GM23338 (cell line): ENCODE measurements around the gene CYBRD1. TPM values are rescaled to one million over a fixed set of nuclear protein-coding genes. Genes with fewer than 3 reads are reported as not detected.

Experiments
- ATAC-seq: fragments of 200-7000 bp; cut with Tn5 transposase; 3 replicates; pipeline ENCODE4 v1.9.1; 2020
- DNase-seq: peaks from one replicate; pipeline ENCODE4 v3.0.0-alpha.2; 2015; ENCODE audit warnings: low spot score
- H2AFZ ChIP-seq: fragments of 200-600 bp; sonication (generic); 2 replicates; pipeline ENCODE4 v1.8.0; 2016; ENCODE audit warnings: antibody characterized with exemption, mild to moderate bottlenecking, moderate library complexity
- H3F3A ChIP-seq: fragments of 200-600 bp; sonication (generic); replicated peaks from 2 replicates; pipeline ENCODE4 v1.8.0; 2017; ENCODE audit warnings: antibody characterized with exemption, mixed run types, low read depth
- H3K27ac ChIP-seq: fragments of 200-600 bp; sonication (generic); 2 replicates; pipeline ENCODE4 v1.6.1; 2016; ENCODE audit warnings: low read depth
- H3K27me3 ChIP-seq: fragments of 200-600 bp; sonication (generic); 2 replicates; pipeline ENCODE4 v1.8.0; 2016; ENCODE audit warnings: mild to moderate bottlenecking, mixed run types, moderate library complexity; ENCODE audit not compliant: insufficient read depth
- H3K36me3 ChIP-seq: fragments of 200-600 bp; sonication (generic); 2 replicates; pipeline ENCODE4 v1.8.0; 2016; ENCODE audit warnings: mild to moderate bottlenecking; ENCODE audit not compliant: insufficient read depth
- H3K4me1 ChIP-seq: fragments of 200-600 bp; sonication (generic); 2 replicates; pipeline ENCODE4 v1.8.0; 2016; ENCODE audit warnings: mild to moderate bottlenecking, moderate library complexity; ENCODE audit not compliant: insufficient read depth
- H3K4me2 ChIP-seq: fragments of 200-600 bp; sonication (generic); 2 replicates; pipeline ENCODE4 v1.7.1; 2017; ENCODE audit warnings: mixed run types
- H3K4me3 ChIP-seq: fragments of 200-600 bp; sonication (generic); 2 replicates; pipeline ENCODE4 v1.6.1; 2016; ENCODE audit warnings: mixed run types
- H3K79me2 ChIP-seq: fragments of 200-600 bp; sonication (generic); replicated peaks from 2 replicates; pipeline ENCODE4 v1.8.0; 2017; ENCODE audit warnings: mild to moderate bottlenecking; ENCODE audit not compliant: insufficient read depth
- H3K9me2 ChIP-seq: fragments of 200-600 bp; sonication (generic); 2 replicates; pipeline ENCODE4 v1.8.0; 2017; ENCODE audit not compliant: insufficient read depth
- H4K20me1 ChIP-seq: fragments of 200-600 bp; sonication (generic); replicated peaks from 2 replicates; pipeline ENCODE4 v1.8.0; 2017; ENCODE audit warnings: mild to moderate bottlenecking; ENCODE audit not compliant: insufficient read depth
- H3K27ac Mint-ChIP-seq: 2 replicates; pipeline ENCODE4 v1.8.0; 2020; ENCODE audit warnings: inconsistent platforms, mild to moderate bottlenecking, moderate library complexity, mixed read lengths
- H3K27me3 Mint-ChIP-seq: 3 replicates; pipeline ENCODE4 v1.8.0; 2022; ENCODE audit warnings: low read depth, mild to moderate bottlenecking, moderate library complexity, mixed read lengths, inconsistent platforms; ENCODE audit not compliant: insufficient read depth, poor library complexity
- H3K36me3 Mint-ChIP-seq: 3 replicates; pipeline ENCODE4 v1.8.0; 2021; ENCODE audit warnings: low read depth, mild to moderate bottlenecking, inconsistent platforms, moderate library complexity, mixed read lengths
- H3K4me1 Mint-ChIP-seq: 3 replicates; pipeline ENCODE4 v1.8.0; 2020; ENCODE audit warnings: mild to moderate bottlenecking, inconsistent platforms, mixed read lengths
- H3K4me3 Mint-ChIP-seq: 3 replicates; pipeline ENCODE4 v1.8.0; 2021; ENCODE audit warnings: moderate library complexity, mild to moderate bottlenecking, inconsistent platforms, mixed read lengths
- H3K9me3 Mint-ChIP-seq: 3 replicates; pipeline ENCODE4 v1.8.0; 2020; ENCODE audit warnings: moderate library complexity, mild to moderate bottlenecking, inconsistent platforms, mixed read lengths
- CREB1 ChIP-seq: fragments of 250-450 bp; sonication (Bioruptor Pico); IDR thresholded peaks from 2 replicates; pipeline ENCODE4 v1.5.0; 2020; ENCODE audit warnings: low read depth, mild to moderate bottlenecking, moderate library complexity
- CTCF ChIP-seq, 2 experiments: fragments of 200-600 bp in 1 of 2; sonication (generic) in 1 of 2; conservative IDR thresholded peaks; 2 replicates each; pipeline versions ENCODE4 v1.5.1 to v1.6.1; 2016 to 2017; ENCODE audit warnings: antibody characterized with exemption in 2 of 2, low read depth in 2 of 2, mild to moderate bottlenecking in 2 of 2, moderate library complexity in 1 of 2
- ETS1 ChIP-seq: IDR thresholded peaks from 2 replicates; pipeline ENCODE4 v1.6.1; 2016; ENCODE audit warnings: antibody characterized with exemption
- EZH2 ChIP-seq: fragments of 200-600 bp; sonication (generic); IDR thresholded peaks from one replicate; pipeline ENCODE4 v1.8.0; 2017; ENCODE audit warnings: antibody characterized with exemption, mild to moderate bottlenecking, low read depth; ENCODE audit not compliant: unreplicated experiment
- EZH2phosphoT487 ChIP-seq: fragments of 200-600 bp; sonication (generic); IDR thresholded peaks from one replicate; pipeline ENCODE4 v1.8.1; 2018; ENCODE audit warnings: antibody characterized with exemption; ENCODE audit not compliant: unreplicated experiment
- JUNB ChIP-seq: IDR thresholded peaks from one replicate; pipeline ENCODE4 v1.6.1; 2016; ENCODE audit warnings: antibody characterized with exemption; ENCODE audit not compliant: unreplicated experiment
- NANOG ChIP-seq: IDR thresholded peaks from 2 replicates; pipeline ENCODE4 v1.6.1; 2016; ENCODE audit warnings: antibody characterized with exemption, borderline replicate concordance
- POLR2AphosphoS5 ChIP-seq: IDR thresholded peaks from 2 replicates; pipeline ENCODE4 v1.6.1; 2016; ENCODE audit warnings: antibody characterized with exemption, low read depth
- REST ChIP-seq: IDR thresholded peaks from one replicate; pipeline ENCODE4 v1.6.1; 2018; ENCODE audit warnings: antibody characterized with exemption; ENCODE audit not compliant: unreplicated experiment
- STAT1 ChIP-seq: IDR thresholded peaks from one replicate; pipeline ENCODE4 v1.6.1; 2016; ENCODE audit warnings: antibody characterized with exemption; ENCODE audit not compliant: unreplicated experiment
- ZNF114 ChIP-seq: fragments of 250-450 bp; sonication (Bioruptor Pico); IDR thresholded peaks from 2 replicates; pipeline ENCODE4 v1.5.0; 2020; ENCODE audit warnings: mild to moderate bottlenecking, moderate library complexity
- ZNF331 ChIP-seq: fragments of 250-450 bp; sonication (Bioruptor Pico); IDR thresholded peaks from 2 replicates; pipeline ENCODE4 v1.5.0; 2020; ENCODE audit warnings: low read depth, mild to moderate bottlenecking, moderate library complexity
- ZNF462 ChIP-seq: fragments of 250-450 bp; sonication (Bioruptor Pico); IDR thresholded peaks from 2 replicates; pipeline ENCODE4 v1.5.0; 2020; ENCODE audit warnings: mild to moderate bottlenecking, moderate library complexity
- polyA plus RNA-seq: library from polyadenylated mRNA; unstranded; fragments of >200 nt; fragmentation: Nextera tagmentation; extraction: Ambion mirVana; gene quantifications from 2 replicates; pipeline ENCODE4 v1.2.1, GENCODE V29; 2016
- total RNA-seq: library from RNA; depleted of rRNA; stranded (reverse); fragments of >200 nt; shearing (Covaris generic); gene quantifications from 2 replicates; pipeline ENCODE4 v1.2.3, GENCODE V29; 2014

Gene CYBRD1
- total and polyA plus RNA-seq, 2 experiments from 2014 or later, result 3.4 to 5.3 TPM

GRCh38 chr2:171550613-171551012 is 28.3 kb downstream of the CYBRD1 start:
- Mint-ChIP-seq H3K9me3 (no peaks in the 10 kb centered on the region), H3K36me3 (peaks cover 3% of the 10 kb centered on the region; the same call in 1 of the 3 replicates), H3K27me3 (no peaks in the 10 kb centered on the region), H3K4me3 (no peak overlapping the region), H3K27ac (no peak overlapping the region), H3K4me1 (0 out of 3 replicates have a peak, but pooled peaks cover 2% of the 10 kb centered on the region)
- Histone ChIP-seq H3K79me2 (no peaks in the 10 kb centered on the region), H3F3A (no peaks in the 10 kb centered on the region), H2AFZ (no peak overlapping the region), H3K27me3 (no peaks in the 10 kb centered on the region), H3K9me2 (no peaks in the 10 kb centered on the region), H3K4me3 (no peak overlapping the region), H3K4me1 (no peaks in the 10 kb centered on the region), H4K20me1 (no peaks in the 10 kb centered on the region), H3K27ac (no peak overlapping the region), H3K36me3 (no peaks in the 10 kb centered on the region), H3K4me2 (no peak overlapping the region)
- ATAC-seq, result no peak
- no peak for DNase-seq
- TF ChIP-seq ZNF114 (CRISPR knock-in tag), result no peak
- TF ChIP-seq CTCF (conservative IDR thresholded peaks at IDR 0.05; ENCODE audit: low read depth in 2 of 2), result no peak
- TF ChIP-seq ETS1, result no peak
- no peak for TF ChIP-seq EZH2phosphoT487
- no peak for TF ChIP-seq NANOG
- no peak for TF ChIP-seq JUNB
- TF ChIP-seq EZH2, result no peak
- TF ChIP-seq CREB1 (CRISPR knock-in tag), result no peak
- TF ChIP-seq ZNF462, result no peak
- TF ChIP-seq ZNF331, result no peak
- no peak for TF ChIP-seq STAT1
- TF ChIP-seq REST, result no peak
- TF ChIP-seq POLR2AphosphoS5, result no peak
